ENCODE measurements around the gene MMD. TPM values are rescaled to one million over a fixed set of nuclear protein-coding genes. Genes with fewer than 3 reads are reported as not detected.

MMD gene
- total RNA-seq, 5 donors from 2014 or later (not counting 1 experiment from before 2014, with no cell fraction given), result 12.8 to 26.3 (median 17.5) TPM

DNA sequence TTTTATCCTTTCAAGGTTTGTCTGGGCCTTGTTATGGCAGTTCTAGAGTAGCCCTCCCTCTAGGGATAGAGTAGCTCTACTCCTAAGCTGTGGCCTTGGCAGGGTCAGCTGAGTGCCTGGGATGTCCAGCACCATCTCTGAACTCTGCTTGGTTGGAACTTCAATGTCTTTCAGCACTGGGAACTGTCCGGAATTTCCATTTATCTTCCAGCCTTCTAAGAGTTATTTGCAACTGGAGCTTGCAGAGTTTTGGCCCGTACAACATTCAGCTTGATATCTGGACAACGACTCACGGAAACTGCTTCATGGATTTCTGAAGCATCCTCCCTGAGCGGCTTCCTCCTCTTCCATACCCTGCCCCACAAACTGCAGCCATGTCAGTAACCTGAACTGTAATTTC is 22.9 kb downstream of the MMD start:
- POLR2A ChIA-PET, result interaction anchor here in 1 of 2 donors (0.9 kb wide), 1 partner anchor 9 kb away, joined by 4 read pairs; no protein-coding TSS in a partner anchor
- no peak overlapping the region for H3K4me3 Mint-ChIP-seq
- H3K27ac Mint-ChIP-seq, result no peak overlapping the region
- CTCF ChIA-PET, result no interaction called here
- H3K36me3 Mint-ChIP-seq, result peaks cover 51% of the 10 kb centered on the region
- ATAC-seq (replicated peaks in 1 of 4), result no peak
- Histone ChIP-seq H3K4me1 (ENCODE audit: control insufficient read depth in 1 of 2, extremely low read depth in 1 of 2, insufficient read depth in 2 of 2, low read length in 2 of 2) (no peaks in the 10 kb centered on the region), H3K4me3 (ENCODE audit: control insufficient read depth in 1 of 2, extremely low read depth in 1 of 2, low read length in 1 of 2) (no peak overlapping the region), H3K27ac (ENCODE audit: low read length) (no peak overlapping the region), H3K36me3 (ENCODE audit: control insufficient read depth in 2 of 2, extremely low read depth in 1 of 2, insufficient read depth in 1 of 2, low read length in 1 of 2) (peaks cover 3 to 29% of the 10 kb centered on the region in 2 donors), H3K9me3 (no peaks in the 10 kb centered on the region), H3K27me3 (replicated peaks in 1 of 2; ENCODE audit: control insufficient read depth in 2 of 2, extremely low read depth in 1 of 2, insufficient read depth in 2 of 2, low read length in 1 of 2) (no peaks in the 10 kb centered on the region)
- no peak for DNase-seq
- no peaks in the 10 kb centered on the region for H3K9me3 Mint-ChIP-seq
- H3K4me1 Mint-ChIP-seq, result no peaks in the 10 kb centered on the region
- WGBS (ENCODE audit: insufficient coverage), result 100% methylated on average over 3 of the region's 5 CpGs
- no peaks in the 10 kb centered on the region for H3K27me3 Mint-ChIP-seq

GRCh38 chr17:55395803-55396505 is 25.7 kb downstream of the MMD start:
- Mint-ChIP-seq H3K27me3 (no peaks in the 10 kb centered on the region), H3K4me3 (no peak overlapping the region), H3K9me3 (no peaks in the 10 kb centered on the region), H3K36me3 (peaks cover 42% of the 10 kb centered on the region), H3K27ac (no peak overlapping the region), H3K4me1 (no peaks in the 10 kb centered on the region)
- CTCF ChIA-PET, result no interaction called here
- POLR2A ChIA-PET, result no interaction called here
- no peak for DNase-seq
- no peak for ATAC-seq (replicated peaks in 1 of 4)
- Histone ChIP-seq H3K9me3 (no peaks in the 10 kb centered on the region), H3K27ac (ENCODE audit: low read length) (no peak overlapping the region), H3K4me1 (ENCODE audit: control insufficient read depth in 1 of 2, extremely low read depth in 1 of 2, insufficient read depth in 2 of 2, low read length in 2 of 2) (no peaks in the 10 kb centered on the region), H3K27me3 (replicated peaks in 1 of 2; ENCODE audit: control insufficient read depth in 2 of 2, extremely low read depth in 1 of 2, insufficient read depth in 2 of 2, low read length in 1 of 2) (no peaks in the 10 kb centered on the region), H3K4me3 (ENCODE audit: control insufficient read depth in 1 of 2, extremely low read depth in 1 of 2, low read length in 1 of 2) (no peak overlapping the region), H3K36me3 (ENCODE audit: control insufficient read depth in 2 of 2, extremely low read depth in 1 of 2, insufficient read depth in 1 of 2, low read length in 1 of 2) (peaks cover 3 to 17% of the 10 kb centered on the region in 2 donors)
- WGBS (ENCODE audit: insufficient coverage), result 100% methylated on average over 1 of the region's 5 CpGs

- Histone ChIP-seq H3K9me3 (no peaks in the 10 kb centered on the region), H3K27ac (ENCODE audit: low read length) (no peak overlapping the region), H3K4me1 (ENCODE audit: control insufficient read depth in 1 of 2, extremely low read depth in 1 of 2, insufficient read depth in 2 of 2, low read length in 2 of 2) (no peaks in the 10 kb centered on the region), H3K4me3 (ENCODE audit: control insufficient read depth in 1 of 2, extremely low read depth in 1 of 2, low read length in 1 of 2) (no peak overlapping the region), H3K27me3 (replicated peaks in 1 of 2; ENCODE audit: control insufficient read depth in 2 of 2, extremely low read depth in 1 of 2, insufficient read depth in 2 of 2, low read length in 1 of 2) (no peaks in the 10 kb centered on the region), H3K36me3 (ENCODE audit: control insufficient read depth in 2 of 2, extremely low read depth in 1 of 2, insufficient read depth in 1 of 2, low read length in 1 of 2) (peaks cover 3 to 6% of the 10 kb centered on the region in 2 donors)
- ChIA-PET POLR2A (interaction anchor here in 1 of 2 donors (0.6 kb wide), 1 partner anchor 20 kb away, joined by 3 read pairs; no protein-coding TSS in a partner anchor), CTCF (no interaction called here)
- no peak for ATAC-seq (replicated peaks in 1 of 4)
- H3K27ac Mint-ChIP-seq, result peak overlapping the region; percentile 3 to 27
- H3K4me1 Mint-ChIP-seq, result no peaks in the 10 kb centered on the region
- DNase-seq, result no peak
- WGBS (ENCODE audit: insufficient coverage), result 60% methylated on average over 1 of the region's 6 CpGs
- no peaks in the 10 kb centered on the region for H3K9me3 Mint-ChIP-seq
- no peaks in the 10 kb centered on the region for H3K27me3 Mint-ChIP-seq
- peaks cover 33% of the 10 kb centered on the region for H3K36me3 Mint-ChIP-seq
- no peak overlapping the region for H3K4me3 Mint-ChIP-seq
Measured at GRCh38 chr17:55394357-55395021, 27.1 kb downstream of the MMD start.

GRCh38 chr17:55391764-55392467 is 29.7 kb downstream of the MMD start:
- Histone ChIP-seq H3K27me3 (replicated peaks in 1 of 2; ENCODE audit: control insufficient read depth in 2 of 2, extremely low read depth in 1 of 2, insufficient read depth in 2 of 2, low read length in 1 of 2) (no peaks in the 10 kb centered on the region), H3K9me3 (no peaks in the 10 kb centered on the region), H3K36me3 (ENCODE audit: control insufficient read depth in 2 of 2, extremely low read depth in 1 of 2, insufficient read depth in 1 of 2, low read length in 1 of 2) (peaks cover 0 to 3% of the 10 kb centered on the region in 2 donors), H3K4me3 (ENCODE audit: control insufficient read depth in 1 of 2, extremely low read depth in 1 of 2, low read length in 1 of 2) (no peak overlapping the region), H3K27ac (ENCODE audit: low read length) (no peak overlapping the region), H3K4me1 (ENCODE audit: control insufficient read depth in 1 of 2, extremely low read depth in 1 of 2, insufficient read depth in 2 of 2, low read length in 2 of 2) (no peaks in the 10 kb centered on the region)
- Mint-ChIP-seq H3K4me3 (no peak overlapping the region), H3K9me3 (no peaks in the 10 kb centered on the region), H3K27ac (no peak overlapping the region), H3K4me1 (no peaks in the 10 kb centered on the region), H3K36me3 (peaks cover 16% of the 10 kb centered on the region), H3K27me3 (no peaks in the 10 kb centered on the region)
- ChIA-PET CTCF (no interaction called here), POLR2A (no interaction called here)
- ATAC-seq (replicated peaks in 1 of 4) (no peak), DNase-seq (no peak)
- 92% methylated on average over 2 of the region's 3 CpGs for WGBS (ENCODE audit: insufficient coverage)

DNA sequence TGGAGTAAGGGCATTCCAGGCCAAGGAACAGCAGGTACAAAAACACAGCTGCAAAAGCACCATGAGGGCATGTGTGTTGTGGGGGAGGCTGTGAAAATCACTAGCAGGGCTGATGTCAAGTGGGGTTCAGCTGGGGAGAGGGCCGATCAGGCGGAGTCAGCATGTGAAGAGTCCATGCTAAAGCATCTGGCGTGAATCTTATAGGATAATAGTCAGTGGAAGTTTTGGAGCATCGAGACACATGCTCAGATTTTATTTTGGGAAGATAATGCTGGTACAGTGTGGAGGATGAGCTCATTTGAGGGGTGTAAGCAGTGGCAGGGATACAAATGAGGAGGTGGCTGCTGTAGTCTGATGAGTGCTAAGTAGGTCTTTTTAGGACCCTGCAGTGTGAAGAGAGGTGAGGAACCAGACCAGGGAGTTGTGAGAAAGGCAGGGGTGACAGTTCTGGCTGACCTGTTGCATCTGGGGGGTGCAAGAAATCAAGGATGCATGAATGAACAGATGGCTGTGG is 30.3 kb downstream of the MMD start:
- no peaks in the 10 kb centered on the region for H3K9me3 ChIP-seq
- no peak for ATAC-seq (replicated peaks in 1 of 4)
- WGBS (ENCODE audit: insufficient coverage), result 98% methylated on average over 4 of the region's 4 CpGs
- H3K4me1 ChIP-seq (ENCODE audit: control insufficient read depth in 1 of 2, extremely low read depth in 1 of 2, insufficient read depth in 2 of 2, low read length in 2 of 2), result no peaks in the 10 kb centered on the region
- peaks cover 0 to 3% of the 10 kb centered on the region in 2 donors for H3K36me3 ChIP-seq (ENCODE audit: control insufficient read depth in 2 of 2, extremely low read depth in 1 of 2, insufficient read depth in 1 of 2, low read length in 1 of 2)
- no peaks in the 10 kb centered on the region for H3K27me3 ChIP-seq (replicated peaks in 1 of 2; ENCODE audit: control insufficient read depth in 2 of 2, extremely low read depth in 1 of 2, insufficient read depth in 2 of 2, low read length in 1 of 2)
- Mint-ChIP-seq H3K4me3 (no peak overlapping the region), H3K27me3 (no peaks in the 10 kb centered on the region), H3K9me3 (no peaks in the 10 kb centered on the region), H3K36me3 (peaks cover 15% of the 10 kb centered on the region), H3K4me1 (no peaks in the 10 kb centered on the region), H3K27ac (no peak overlapping the region)
- no peak for DNase-seq
- no peak overlapping the region for H3K4me3 ChIP-seq (ENCODE audit: control insufficient read depth in 1 of 2, extremely low read depth in 1 of 2, low read length in 1 of 2)
- POLR2A ChIA-PET, result no interaction called here
- no peak overlapping the region for H3K27ac ChIP-seq (ENCODE audit: low read length)
- CTCF ChIA-PET, result no interaction called here

GRCh38 chr17:55390364-55390977 is 31.2 kb downstream of the MMD start:
- Mint-ChIP-seq H3K27ac (no peak overlapping the region), H3K27me3 (no peaks in the 10 kb centered on the region), H3K4me1 (no peaks in the 10 kb centered on the region), H3K36me3 (peaks cover 13% of the 10 kb centered on the region), H3K4me3 (no peak overlapping the region), H3K9me3 (no peaks in the 10 kb centered on the region)
- H3K4me1 ChIP-seq (ENCODE audit: control insufficient read depth in 1 of 2, extremely low read depth in 1 of 2, insufficient read depth in 2 of 2, low read length in 2 of 2), result no peaks in the 10 kb centered on the region
- DNase-seq (no peak), ATAC-seq (replicated peaks in 1 of 4) (no peak)
- WGBS (ENCODE audit: insufficient coverage), result no CpG with 5 or more reads among the region's 3 CpGs
- no peak overlapping the region for H3K4me3 ChIP-seq (ENCODE audit: control insufficient read depth in 1 of 2, extremely low read depth in 1 of 2, low read length in 1 of 2)
- CTCF ChIA-PET, result no interaction called here
- H3K36me3 ChIP-seq (ENCODE audit: control insufficient read depth in 2 of 2, extremely low read depth in 1 of 2, insufficient read depth in 1 of 2, low read length in 1 of 2), result peaks cover 0 to 3% of the 10 kb centered on the region in 2 donors
- POLR2A ChIA-PET, result interaction anchor here in 1 of 2 donors (0.8 kb wide), 1 partner anchor 8 kb away, joined by 4 read pairs; no protein-coding TSS in a partner anchor
- H3K27me3 ChIP-seq (replicated peaks in 1 of 2; ENCODE audit: control insufficient read depth in 2 of 2, extremely low read depth in 1 of 2, insufficient read depth in 2 of 2, low read length in 1 of 2), result peaks cover 0 to 1% of the 10 kb centered on the region in 2 experiments
- H3K27ac ChIP-seq (ENCODE audit: low read length), result no peak overlapping the region
- H3K9me3 ChIP-seq, result no peaks in the 10 kb centered on the region

All from T-cell (primary cell).